CD4-positive, alpha-beta T cell (primary cell): ENCODE data around the gene ZDHHC20. TPM values are rescaled to one million over a fixed set of nuclear protein-coding genes. Genes with fewer than 3 reads are reported as not detected.

ENCODE experiments used
- ATAC-seq: fragments of 200-7000 bp; cut with Tn5 transposase; one replicate; pipeline ENCODE4 v1.10.0; 2022; ENCODE audit warnings: mild to moderate bottlenecking; ENCODE audit not compliant: poor library complexity
- CTCF ChIA-PET: fragments of 350-600 bp; sonication (Branson Sonifier 250); formaldehyde crosslinking; loops from one replicate; lab custom pipeline; 2021; ENCODE audit warnings: antibody characterized with exemption, inconsistent platforms; lab: Charles Lee
- POLR2A ChIA-PET: fragments of 350-600 bp; sonication (Branson Sonifier 250); formaldehyde crosslinking; loops from one replicate; lab custom pipeline; 2021; ENCODE audit warnings: antibody characterized with exemption, inconsistent platforms; lab: Charles Lee
- DNase-seq, 14 experiments: peaks; one replicate each; pipeline ENCODE4 v3.0.0-alpha.2; 2013 to 2020; ENCODE audit warnings: mixed read lengths in 2 of 14
- H3K27ac ChIP-seq, 2 donors: one replicate each; pipeline versions ENCODE4 v1.5.1 to v1.7.0; 2013; ENCODE audit warnings: low read length in 2 of 2, low read depth in 1 of 2, mild to moderate bottlenecking in 1 of 2
- H3K27me3 ChIP-seq, 2 experiments: 1 replicate in 1 of 2; 2 replicates in 1 of 2; pipeline versions ENCODE4 v1.6.1 to v1.7.0; 2013; ENCODE audit warnings: low read length in 2 of 2, control low read depth in 1 of 2, mild to moderate bottlenecking in 1 of 2, moderate library complexity in 1 of 2; ENCODE audit not compliant: insufficient read depth in 2 of 2, control insufficient read depth in 1 of 2
- H3K36me3 ChIP-seq: one replicate; pipeline ENCODE4 v1.6.1; 2013; ENCODE audit warnings: low read length, control low read depth; ENCODE audit not compliant: insufficient read depth
- H3K4me1 ChIP-seq: one replicate; pipeline ENCODE4 v1.6.1; 2013; ENCODE audit warnings: low read length, control low read depth; ENCODE audit not compliant: insufficient read depth
- H3K4me3 ChIP-seq: one replicate; pipeline ENCODE4 v1.5.1; 2013; ENCODE audit warnings: mild to moderate bottlenecking, low read length, moderate library complexity
- H3K9me3 ChIP-seq, 2 experiments: 1 replicate in 1 of 2; 2 replicates in 1 of 2; pipeline versions ENCODE4 v1.6.1 to v1.7.0; 2013; ENCODE audit warnings: low read length in 2 of 2, mild to moderate bottlenecking in 2 of 2, control low read depth in 1 of 2, moderate library complexity in 1 of 2; ENCODE audit not compliant: control insufficient read depth in 1 of 2, insufficient read depth in 1 of 2
- H3K27ac Mint-ChIP-seq: one replicate; pipeline ENCODE4 v1.8.0; 2020; ENCODE audit warnings: mixed read lengths
- H3K27me3 Mint-ChIP-seq: one replicate; pipeline ENCODE4 v1.8.0; 2021; ENCODE audit warnings: mixed read lengths
- H3K36me3 Mint-ChIP-seq: one replicate; pipeline ENCODE4 v1.8.0; 2021; ENCODE audit warnings: low read depth, mixed read lengths
- H3K4me1 Mint-ChIP-seq: one replicate; pipeline ENCODE4 v1.8.0; 2021; ENCODE audit warnings: low read depth, mixed read lengths
- H3K4me3 Mint-ChIP-seq: one replicate; pipeline ENCODE4 v1.8.0; 2020; ENCODE audit warnings: mild to moderate bottlenecking, mixed read lengths
- H3K9me3 Mint-ChIP-seq: one replicate; pipeline ENCODE4 v1.8.0; 2020; ENCODE audit warnings: mixed read lengths
- intact Hi-C, 2 experiments: fragments of 100-400 bp; cut with DNase I in 1 of 2; cut with micrococcal nuclease in 1 of 2; formaldehyde crosslinking; loops; one replicate each; pipeline versions ENCODE4 v1.15.1 to v1.9.0; 2023 to 2025; cut with DNase I, micrococcal nuclease
- total RNA-seq, 174 experiments: library from RNA in 2 of 174; stranded (reverse) in 2 of 174; gene quantifications; one replicate each; pipeline ENCODE4 v1.2.3 and lab custom pipeline; 2021 to 2026
- TF ChIP-seq, protein P1 (sequence below): fragments of 200-600 bp; IDR thresholded peaks from one replicate; pipeline ENCODE4 v1.8.0; 2022; ENCODE audit warnings: antibody characterized with exemption, mild to moderate bottlenecking

The ZDHHC20 gene
- total RNA-seq, 2 experiments from 2014 or later: 62.8 to 65.1 TPM

GRCh38 chr13:21463424-21463823, 4.3 kb upstream of the ZDHHC20 start:
- no peaks in the 10 kb centered on the region for H3K36me3 ChIP-seq
- no peak overlapping the region for H3K27ac ChIP-seq
- ChIA-PET CTCF (interaction anchor here (0.5 kb wide), 1 partner anchor 22 kb away, joined by 3 read pairs; no protein-coding TSS in a partner anchor), POLR2A (interaction anchor here (0.6 kb wide), 2 partner anchors 59 to 330 kb away, joined by 3 to 6 read pairs; no protein-coding TSS in a partner anchor)
- TF ChIP-seq, protein P1, sequence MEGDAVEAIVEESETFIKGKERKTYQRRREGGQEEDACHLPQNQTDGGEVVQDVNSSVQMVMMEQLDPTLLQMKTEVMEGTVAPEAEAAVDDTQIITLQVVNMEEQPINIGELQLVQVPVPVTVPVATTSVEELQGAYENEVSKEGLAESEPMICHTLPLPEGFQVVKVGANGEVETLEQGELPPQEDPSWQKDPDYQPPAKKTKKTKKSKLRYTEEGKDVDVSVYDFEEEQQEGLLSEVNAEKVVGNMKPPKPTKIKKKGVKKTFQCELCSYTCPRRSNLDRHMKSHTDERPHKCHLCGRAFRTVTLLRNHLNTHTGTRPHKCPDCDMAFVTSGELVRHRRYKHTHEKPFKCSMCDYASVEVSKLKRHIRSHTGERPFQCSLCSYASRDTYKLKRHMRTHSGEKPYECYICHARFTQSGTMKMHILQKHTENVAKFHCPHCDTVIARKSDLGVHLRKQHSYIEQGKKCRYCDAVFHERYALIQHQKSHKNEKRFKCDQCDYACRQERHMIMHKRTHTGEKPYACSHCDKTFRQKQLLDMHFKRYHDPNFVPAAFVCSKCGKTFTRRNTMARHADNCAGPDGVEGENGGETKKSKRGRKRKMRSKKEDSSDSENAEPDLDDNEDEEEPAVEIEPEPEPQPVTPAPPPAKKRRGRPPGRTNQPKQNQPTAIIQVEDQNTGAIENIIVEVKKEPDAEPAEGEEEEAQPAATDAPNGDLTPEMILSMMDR: no peak
- H3K27ac Mint-ChIP-seq: no peak overlapping the region
- intact Hi-C loops: no loop called here
- H3K27me3 Mint-ChIP-seq: no peaks in the 10 kb centered on the region
- ATAC-seq (no peak), DNase-seq (no peak)
- H3K4me3 Mint-ChIP-seq: peak overlapping the region; percentile 15
- no peaks in the 10 kb centered on the region for H3K9me3 ChIP-seq
- peaks cover 8% of the 10 kb centered on the region for H3K4me1 ChIP-seq
- H3K36me3 Mint-ChIP-seq: peaks cover 10% of the 10 kb centered on the region
- H3K27me3 ChIP-seq: no peaks in the 10 kb centered on the region
- H3K9me3 Mint-ChIP-seq: no peaks in the 10 kb centered on the region
- peaks cover 6% of the 10 kb centered on the region for H3K4me1 Mint-ChIP-seq
- no peak overlapping the region for H3K4me3 ChIP-seq

GRCh38 chr13:21461131-21461530, 2.0 kb upstream of the ZDHHC20 start:
- Histone ChIP-seq H3K4me3 (no peak overlapping the region), H3K27ac (no peak overlapping the region), H3K9me3 (no peaks in the 10 kb centered on the region), H3K27me3 (no peaks in the 10 kb centered on the region), H3K4me1 (peaks cover 8% of the 10 kb centered on the region), H3K36me3 (no peaks in the 10 kb centered on the region)
- TF ChIP-seq, protein P1: no peak
- ATAC-seq (no peak), DNase-seq (no peak)
- intact Hi-C loops: loop anchor here in 1 of 2 experiments (2.0 kb wide), 2 partner anchors 142 to 284 kb away; partner anchors contain the start of genes MRPL57 and SKA3
- ChIA-PET CTCF (interaction anchor here (1.1 kb wide), 1 partner anchor 15 kb away, joined by 3 read pairs; no protein-coding TSS in a partner anchor), POLR2A (interaction anchor here (3.3 kb wide), 1 partner anchor 143 kb away, joined by 16 read pairs; the partner anchor contains the start of gene MICU2)
- peaks cover 28% of the 10 kb centered on the region for H3K4me1 Mint-ChIP-seq
- no peaks in the 10 kb centered on the region for H3K9me3 Mint-ChIP-seq
- peak overlapping the region; percentile 97 for H3K4me3 Mint-ChIP-seq
- H3K27me3 Mint-ChIP-seq: no peaks in the 10 kb centered on the region
- peak overlapping the region; percentile 92 for H3K27ac Mint-ChIP-seq
- H3K36me3 Mint-ChIP-seq: peaks cover 18% of the 10 kb centered on the region

- no peaks in the 10 kb centered on the region for H3K36me3 ChIP-seq
- H3K27me3 ChIP-seq: no peaks in the 10 kb centered on the region
- Mint-ChIP-seq H3K9me3 (no peaks in the 10 kb centered on the region), H3K4me1 (peaks cover 44% of the 10 kb centered on the region), H3K27me3 (no peaks in the 10 kb centered on the region), H3K27ac (peak overlapping the region; percentile 92), H3K4me3 (peak overlapping the region; percentile 95), H3K36me3 (peaks cover 29% of the 10 kb centered on the region)
- ATAC-seq: peak; percentile 18
- TF ChIP-seq, protein P1: no peak
- H3K4me3 ChIP-seq: peak overlapping the region; percentile 90
- ChIA-PET CTCF (interaction anchor here (1.9 to 2.5 kb wide), 2 partner anchors 18 to 161 kb away, joined by 7 to 12 read pairs; no protein-coding TSS in a partner anchor), POLR2A (interaction anchor here (0.7 to 3.7 kb wide), 18 partner anchors 9 to 1595 kb away, joined by 3 to 31 read pairs (median 6); partner anchors contain the start of genes EEF1AKMT1, MICU2, MRPL57 and SKA3)
- peak overlapping the region; percentile 56 to 84 for H3K27ac ChIP-seq
- DNase-seq: peak in 13 of 14 experiments; percentile 16 to 63 (median 43)
- H3K9me3 ChIP-seq: no peaks in the 10 kb centered on the region
- H3K4me1 ChIP-seq: peaks cover 15% of the 10 kb centered on the region
- intact Hi-C loops: loop anchor here (2.0 to 10.0 kb wide), 7 partner anchors 36 to 1916 kb away; partner anchors contain the start of gene MPHOSPH8 (in 1 of the 2)
Observed at GRCh38 chr13:21458451-21458812, 671 bp downstream of the ZDHHC20 start.
